ENCODE data around the gene CALCOCO1.

CALCOCO1 gene

DNA sequence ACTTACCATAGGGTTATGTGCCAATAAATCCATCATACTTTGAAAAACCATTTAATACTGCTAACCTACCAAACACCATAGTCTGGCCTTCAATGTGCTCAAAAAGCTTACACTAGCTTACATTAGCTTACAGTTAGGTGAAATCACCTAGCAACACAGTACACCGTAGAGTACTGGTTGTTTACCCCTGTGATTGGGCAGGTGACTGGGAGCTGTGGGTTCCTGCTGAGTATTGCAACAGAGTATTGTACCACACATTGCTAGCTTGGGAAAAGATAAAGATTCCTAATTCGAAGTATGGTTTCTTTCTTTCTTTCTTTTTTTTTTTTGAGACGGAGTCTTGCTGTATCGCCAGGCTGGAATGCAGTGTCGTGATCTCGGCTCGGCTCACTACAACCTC is 56.9 kb downstream of the CALCOCO1 start:
- no peak overlapping the region for H3K4me2 ChIP-seq (ENCODE audit: low read depth, low read length)
- H2AFZ ChIP-seq (ENCODE audit: low read length): no peak overlapping the region
- no peaks in the 10 kb centered on the region for H4K20me1 ChIP-seq (ENCODE audit: insufficient read depth, low read length)
- H3K27me3 ChIP-seq (replicated peaks; ENCODE audit: insufficient read depth, low read length): no peaks in the 10 kb centered on the region
- H3K36me3 ChIP-seq (replicated peaks; ENCODE audit: insufficient read depth, low read length): peaks cover 11% of the 10 kb centered on the region; the same call in 1 of the 2 replicates
- no peaks in the 10 kb centered on the region for H3F3A ChIP-seq (ENCODE audit: insufficient read depth, low read length)
- TF ChIP-seq EZH2phosphoT487 (IDR thresholded peaks at IDR 0.05; ENCODE audit: low read length) (no peak), EZH2 (optimal IDR thresholded peaks at IDR 0.05; ENCODE audit: low read depth, low read length) (no peak), CTCF (IDR thresholded peaks at IDR 0.05; ENCODE audit: low read length) (no peak)
- H3K79me2 ChIP-seq (ENCODE audit: low read length): peaks cover 29% of the 10 kb centered on the region
- no peak overlapping the region for H3K4me3 ChIP-seq (ENCODE audit: low read length)
- no peaks in the 10 kb centered on the region for H3K9me3 ChIP-seq (replicated peaks; ENCODE audit: insufficient read depth, low read length)
- DNase-seq: no peak
- no peaks in the 10 kb centered on the region for H3K9me2 ChIP-seq (replicated peaks; ENCODE audit: insufficient read depth, low read length)
- no peak overlapping the region for H3K9ac ChIP-seq (ENCODE audit: low read length)
- H3K27ac ChIP-seq (ENCODE audit: low read length): no peak overlapping the region
- H3K4me1 ChIP-seq (ENCODE audit: low read length): peaks cover 6% of the 10 kb centered on the region; the same call in 1 of the 2 replicates

DNA sequence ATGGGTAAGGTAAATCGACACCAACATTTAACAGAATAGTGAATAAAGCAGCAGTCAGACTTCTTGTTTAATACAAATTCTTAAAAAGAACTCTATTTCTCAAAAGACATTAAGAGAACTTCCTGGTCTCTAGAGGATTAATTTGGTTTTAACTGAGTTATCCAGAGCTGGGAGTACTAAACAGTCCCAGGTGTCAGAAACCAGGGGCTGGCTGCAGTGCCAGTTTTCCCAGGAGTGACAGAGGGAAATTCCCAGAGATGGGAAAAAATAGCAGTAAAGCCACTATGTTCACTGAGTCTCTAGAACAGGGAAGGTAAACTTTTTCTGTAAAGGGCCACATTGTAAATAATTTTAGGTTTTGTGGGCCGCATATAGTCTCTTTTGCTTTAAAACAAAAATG is 60.2 kb downstream of the CALCOCO1 start:
- no peak overlapping the region for H3K9ac ChIP-seq (ENCODE audit: low read length)
- H3K4me1 ChIP-seq (ENCODE audit: low read length): no peaks in the 10 kb centered on the region
- H3K4me2 ChIP-seq (ENCODE audit: low read depth, low read length): no peak overlapping the region
- TF ChIP-seq EZH2 (optimal IDR thresholded peaks at IDR 0.05; ENCODE audit: low read depth, low read length) (no peak), CTCF (IDR thresholded peaks at IDR 0.05; ENCODE audit: low read length) (no peak), EZH2phosphoT487 (IDR thresholded peaks at IDR 0.05; ENCODE audit: low read length) (no peak)
- no peaks in the 10 kb centered on the region for H3K9me3 ChIP-seq (replicated peaks; ENCODE audit: insufficient read depth, low read length)
- no peaks in the 10 kb centered on the region for H4K20me1 ChIP-seq (ENCODE audit: insufficient read depth, low read length)
- no peak overlapping the region for H2AFZ ChIP-seq (ENCODE audit: low read length)
- no peaks in the 10 kb centered on the region for H3K27me3 ChIP-seq (replicated peaks; ENCODE audit: insufficient read depth, low read length)
- DNase-seq: no peak
- no peak overlapping the region for H3K4me3 ChIP-seq (ENCODE audit: low read length)
- H3K27ac ChIP-seq (ENCODE audit: low read length): no peak overlapping the region
- H3K79me2 ChIP-seq (ENCODE audit: low read length): peaks cover 9% of the 10 kb centered on the region; the same call in 1 of the 2 replicates
- H3K36me3 ChIP-seq (replicated peaks; ENCODE audit: insufficient read depth, low read length): peaks cover 11% of the 10 kb centered on the region; the same call in 1 of the 2 replicates
- H3F3A ChIP-seq (ENCODE audit: insufficient read depth, low read length): no peaks in the 10 kb centered on the region
- no peaks in the 10 kb centered on the region for H3K9me2 ChIP-seq (replicated peaks; ENCODE audit: insufficient read depth, low read length)

DNA sequence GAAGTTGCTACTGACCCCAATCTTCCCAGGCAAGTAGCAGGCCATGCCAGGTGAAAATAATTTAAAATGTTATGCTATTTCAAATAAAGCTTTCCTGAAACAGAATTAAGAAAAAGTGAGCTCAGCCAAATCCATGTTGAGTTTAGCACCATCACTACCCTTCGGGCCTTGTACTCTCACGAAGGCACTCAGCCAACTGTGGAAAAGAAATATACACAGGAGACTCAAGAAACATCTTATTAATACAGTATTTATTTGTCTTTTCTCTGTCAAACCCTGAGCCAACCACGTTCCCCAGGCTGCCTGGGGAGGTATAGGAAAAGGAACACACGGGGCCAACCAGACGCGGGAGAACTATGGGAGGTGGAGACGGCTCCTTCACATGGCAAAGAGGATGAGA is 62.3 kb downstream of the CALCOCO1 start:
- peaks cover 3% of the 10 kb centered on the region; the same call in 1 of the 2 replicates for H3F3A ChIP-seq (ENCODE audit: insufficient read depth, low read length)
- H3K79me2 ChIP-seq (ENCODE audit: low read length): no peaks in the 10 kb centered on the region
- no peaks in the 10 kb centered on the region for H3K9me3 ChIP-seq (replicated peaks; ENCODE audit: insufficient read depth, low read length)
- H3K36me3 ChIP-seq (replicated peaks; ENCODE audit: insufficient read depth, low read length): no peaks in the 10 kb centered on the region
- no peaks in the 10 kb centered on the region for H3K27me3 ChIP-seq (replicated peaks; ENCODE audit: insufficient read depth, low read length)
- H3K27ac ChIP-seq (ENCODE audit: low read length): no peak overlapping the region
- H3K4me2 ChIP-seq (ENCODE audit: low read depth, low read length): no peak overlapping the region
- no peak overlapping the region for H3K4me3 ChIP-seq (ENCODE audit: low read length)
- no peak overlapping the region for H2AFZ ChIP-seq (ENCODE audit: low read length)
- H4K20me1 ChIP-seq (ENCODE audit: insufficient read depth, low read length): no peaks in the 10 kb centered on the region
- no peaks in the 10 kb centered on the region for H3K9me2 ChIP-seq (replicated peaks; ENCODE audit: insufficient read depth, low read length)
- H3K4me1 ChIP-seq (ENCODE audit: low read length): peaks cover 4% of the 10 kb centered on the region
- H3K9ac ChIP-seq (ENCODE audit: low read length): no peak overlapping the region
- TF ChIP-seq EZH2phosphoT487 (IDR thresholded peaks at IDR 0.05; ENCODE audit: low read length): no peak
- DNase-seq: no peak

GRCh38 chr12:53664191-53664590 is 63.1 kb downstream of the CALCOCO1 start:
- no peaks in the 10 kb centered on the region for H3K9me2 ChIP-seq (replicated peaks; ENCODE audit: insufficient read depth, low read length)
- no peak for TF ChIP-seq EZH2phosphoT487 (IDR thresholded peaks at IDR 0.05; ENCODE audit: low read length)
- TF ChIP-seq CTCF (IDR thresholded peaks at IDR 0.05; ENCODE audit: low read length): no peak
- TF ChIP-seq EZH2 (optimal IDR thresholded peaks at IDR 0.05; ENCODE audit: low read depth, low read length): no peak
- no peaks in the 10 kb centered on the region for H3K27me3 ChIP-seq (replicated peaks; ENCODE audit: insufficient read depth, low read length)
- H2AFZ ChIP-seq (ENCODE audit: low read length): no peak overlapping the region
- H3K9ac ChIP-seq (ENCODE audit: low read length): no peak overlapping the region
- peaks cover 4% of the 10 kb centered on the region; the same call in 1 of the 2 replicates for H3F3A ChIP-seq (ENCODE audit: insufficient read depth, low read length)
- no peaks in the 10 kb centered on the region for H3K79me2 ChIP-seq (ENCODE audit: low read length)
- no peak overlapping the region for H3K4me2 ChIP-seq (ENCODE audit: low read depth, low read length)
- no peaks in the 10 kb centered on the region for H3K36me3 ChIP-seq (replicated peaks; ENCODE audit: insufficient read depth, low read length)
- peaks cover 11% of the 10 kb centered on the region for H3K4me1 ChIP-seq (ENCODE audit: low read length)
- no peaks in the 10 kb centered on the region for H4K20me1 ChIP-seq (ENCODE audit: insufficient read depth, low read length)
- no peak overlapping the region for H3K27ac ChIP-seq (ENCODE audit: low read length)
- no peaks in the 10 kb centered on the region for H3K9me3 ChIP-seq (replicated peaks; ENCODE audit: insufficient read depth, low read length)
- DNase-seq: no peak
- no peak overlapping the region for H3K4me3 ChIP-seq (ENCODE audit: low read length)

Data from MM.1S (cell line).